Measurements from ENCODE around the gene ZNF837.

DNA sequence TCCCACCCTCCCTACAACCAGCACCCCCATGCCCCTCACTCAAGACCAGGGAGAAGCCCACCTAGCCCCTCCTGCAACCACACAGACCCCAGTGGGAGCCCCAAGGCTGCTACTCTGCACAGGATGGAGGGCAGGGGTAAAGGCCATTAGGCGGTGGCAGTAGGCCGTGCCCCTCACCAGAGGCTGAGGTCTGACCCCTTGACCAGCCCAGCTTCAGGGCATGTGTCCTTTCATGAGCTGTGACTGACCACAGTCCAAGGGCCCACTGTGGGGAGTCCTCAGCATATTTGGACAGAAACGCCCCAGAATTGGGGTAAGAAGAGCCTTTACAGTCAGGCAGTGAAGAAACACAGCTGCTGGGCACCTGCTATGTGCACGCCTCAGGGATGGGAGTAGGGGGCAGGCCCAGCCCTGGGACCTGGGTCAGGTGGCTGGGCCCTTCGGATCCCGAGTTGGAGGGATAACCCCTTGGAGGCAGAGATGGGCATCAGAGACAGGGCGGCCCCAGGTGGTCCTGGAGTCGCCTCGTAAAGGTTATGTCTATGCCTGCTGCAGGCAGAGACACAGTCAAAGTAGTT, 4.6 kb upstream of the ZNF837 start:
- TF ChIP-seq, protein P1, sequence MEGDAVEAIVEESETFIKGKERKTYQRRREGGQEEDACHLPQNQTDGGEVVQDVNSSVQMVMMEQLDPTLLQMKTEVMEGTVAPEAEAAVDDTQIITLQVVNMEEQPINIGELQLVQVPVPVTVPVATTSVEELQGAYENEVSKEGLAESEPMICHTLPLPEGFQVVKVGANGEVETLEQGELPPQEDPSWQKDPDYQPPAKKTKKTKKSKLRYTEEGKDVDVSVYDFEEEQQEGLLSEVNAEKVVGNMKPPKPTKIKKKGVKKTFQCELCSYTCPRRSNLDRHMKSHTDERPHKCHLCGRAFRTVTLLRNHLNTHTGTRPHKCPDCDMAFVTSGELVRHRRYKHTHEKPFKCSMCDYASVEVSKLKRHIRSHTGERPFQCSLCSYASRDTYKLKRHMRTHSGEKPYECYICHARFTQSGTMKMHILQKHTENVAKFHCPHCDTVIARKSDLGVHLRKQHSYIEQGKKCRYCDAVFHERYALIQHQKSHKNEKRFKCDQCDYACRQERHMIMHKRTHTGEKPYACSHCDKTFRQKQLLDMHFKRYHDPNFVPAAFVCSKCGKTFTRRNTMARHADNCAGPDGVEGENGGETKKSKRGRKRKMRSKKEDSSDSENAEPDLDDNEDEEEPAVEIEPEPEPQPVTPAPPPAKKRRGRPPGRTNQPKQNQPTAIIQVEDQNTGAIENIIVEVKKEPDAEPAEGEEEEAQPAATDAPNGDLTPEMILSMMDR (IDR thresholded peaks at IDR 0.05): no peak
- TF ChIP-seq POLR2A (IDR thresholded peaks at IDR 0.05): no peak

Data from stomach (tissue), 4 donors.